ENCODE measurements around the gene LSAMP. TPM values are rescaled to one million over a fixed set of nuclear protein-coding genes. Genes with fewer than 3 reads are reported as not detected.
"Not testable (repeated sequence)": the region's sequence is repeated elsewhere in the genome, so short reads cannot be mapped to it uniquely, and the experiment has no call there.

The LSAMP gene
- total and polyA plus RNA-seq, 2 of the 13 experiments (the other 11 are each of a cell fraction or from before 2014, with no cell fraction given): not detected

DNA sequence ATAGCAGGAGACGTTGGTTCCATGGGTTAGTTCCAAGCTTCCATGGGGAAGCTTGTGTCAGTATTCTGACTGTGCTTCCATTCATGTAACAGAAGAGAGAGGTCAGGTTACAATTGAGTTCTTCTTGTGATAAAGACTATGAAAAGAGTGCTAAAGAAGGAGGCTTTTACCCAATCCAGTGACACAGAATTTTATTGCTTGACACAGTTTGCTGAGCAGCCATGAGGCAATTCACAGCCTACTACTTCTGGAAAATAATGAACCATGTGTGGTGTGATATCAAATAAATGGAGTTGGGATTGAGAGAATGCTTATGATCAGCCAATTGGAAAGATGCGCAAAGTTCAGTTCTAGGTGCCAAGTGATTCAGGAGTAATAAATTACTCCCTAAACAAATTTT is 233.4 kb downstream of the LSAMP start:
- no peak for FAIRE-seq
- H2AFZ ChIP-seq (ENCODE audit: low read length): no peak overlapping the region
- H3K4me1 ChIP-seq (ENCODE audit: insufficient read depth, low read length): no peaks in the 10 kb centered on the region
- intact Hi-C loops (cut with micrococcal nuclease; ENCODE audit: unreplicated experiment): no loop called here
- BruUV-seq (replicated peaks): no TSS peak
- no peak overlapping the region for H3K4me3 ChIP-seq (replicated peaks in 1 of 3; ENCODE audit: insufficient read depth in 1 of 3, low read depth in 2 of 3, low read length in 3 of 3)
- TF ChIP-seq MEIS1 (CRISPR knock-in tag; IDR thresholded peaks at IDR 0.05; ENCODE audit: borderline replicate concordance) (no peak), ZBTB20 (CRISPR knock-in tag; IDR thresholded peaks at IDR 0.05; ENCODE audit: borderline replicate concordance, low read depth) (no peak)
- no peaks in the 10 kb centered on the region for H3K79me2 ChIP-seq (ENCODE audit: insufficient read depth, low read length)
- POLR2A ChIA-PET: no interaction called here
- H3K36me3 ChIP-seq (replicated peaks in 1 of 2; ENCODE audit: control insufficient read depth in 1 of 2, insufficient read depth in 2 of 2, low read length in 2 of 2): no peaks in the 10 kb centered on the region
- H3K27ac ChIP-seq (ENCODE audit: extremely low read length, insufficient read depth, low read length): no peak overlapping the region
- no peak for ATAC-seq
- in situ Hi-C loops (cut with HindIII; ENCODE audit: extremely low pct_ligation_motif_present, low pct_unique_long_range_greater_than_20kb): no loop called here
- 50% methylated on average over 2 of the region's 2 CpGs for WGBS (ENCODE audit: low lambda C conversion rate)
- H3K9me3 ChIP-seq (ENCODE audit: low read length): no peaks in the 10 kb centered on the region
- no peak overlapping the region for H3K9ac ChIP-seq (ENCODE audit: insufficient read depth, low read depth, low read length)
- CTCF ChIA-PET (ENCODE audit: low intra/inter-chr PET ratio, low total read pairs): no interaction called here
- H4K20me1 ChIP-seq (ENCODE audit: insufficient read depth, low read length): no peaks in the 10 kb centered on the region
- no peak for DNase-seq (ENCODE audit: low spot score)
- no peak overlapping the region for H3K4me2 ChIP-seq (ENCODE audit: low read depth, low read length)
- H3K27me3 ChIP-seq (ENCODE audit: control insufficient read depth in 1 of 2, insufficient read depth in 2 of 2, low read length in 2 of 2): no peaks in the 10 kb centered on the region

GRCh38 chr3:116208830-116209229 is 236.5 kb downstream of the LSAMP start:
- H3K79me2 ChIP-seq (ENCODE audit: insufficient read depth, low read length); POLR2A ChIA-PET; CTCF ChIA-PET (ENCODE audit: low intra/inter-chr PET ratio, low total read pairs); H3K4me3 ChIP-seq (replicated peaks in 1 of 3; ENCODE audit: insufficient read depth in 1 of 3, low read depth in 2 of 3, low read length in 3 of 3); H3K27ac ChIP-seq (ENCODE audit: extremely low read length, insufficient read depth, low read length); H3K9ac ChIP-seq (ENCODE audit: insufficient read depth, low read depth, low read length); H3K27me3 ChIP-seq (ENCODE audit: control insufficient read depth in 1 of 2, insufficient read depth in 2 of 2, low read length in 2 of 2); H3K4me2 ChIP-seq (ENCODE audit: low read depth, low read length); H3K36me3 ChIP-seq (replicated peaks in 1 of 2; ENCODE audit: control insufficient read depth in 1 of 2, insufficient read depth in 2 of 2, low read length in 2 of 2); H3K4me1 ChIP-seq (ENCODE audit: insufficient read depth, low read length); H4K20me1 ChIP-seq (ENCODE audit: insufficient read depth, low read length); DNase-seq (ENCODE audit: low spot score); FAIRE-seq; BruUV-seq (replicated peaks); ATAC-seq; H2AFZ ChIP-seq (ENCODE audit: low read length); intact Hi-C loops (cut with micrococcal nuclease; ENCODE audit: unreplicated experiment); in situ Hi-C loops (cut with HindIII; ENCODE audit: extremely low pct_ligation_motif_present, low pct_unique_long_range_greater_than_20kb); H3K9me3 ChIP-seq (ENCODE audit: low read length): not testable (repeated sequence)
- WGBS (ENCODE audit: low lambda C conversion rate): 87% methylated on average over 3 of the region's 15 CpGs

Measured in HepG2 (cell line).